IMR-90 (cell line): Measurements from ENCODE around the gene WARS2. TPM values are rescaled to one million over a fixed set of nuclear protein-coding genes. Genes with fewer than 3 reads are reported as not detected.

Experiments used
- ATAC-seq: fragments of 200-7000 bp; cut with Tn5 transposase; 2 replicates; pipeline ENCODE4 v1.9.1; 2020; ENCODE audit warnings: low read depth, mild to moderate bottlenecking, moderate library complexity
- BruUV-seq: library from RNA; stranded (reverse); fragments of 400-500 nt; replicated peaks from 2 replicates; lab custom pipeline; 2021; lab: Mats Ljungman, UMichigan
- CTCF ChIA-PET: fragments of 300-600 bp; formaldehyde crosslinking; extraction: SDS; loops from one replicate; lab custom pipeline; 2021; ENCODE audit warnings: antibody characterized with exemption; lab: Yijun Ruan, JAX
- POLR2A ChIA-PET: fragments of 300-600 bp; sonication (Branson Sonifier 250); formaldehyde crosslinking; loops from one replicate; lab custom pipeline; 2022; ENCODE audit warnings: antibody characterized with exemption; ENCODE audit not compliant: unreplicated experiment; lab: Charles Lee
- DNase-seq: peaks from one replicate; pipeline ENCODE4 v3.0.0; 2013
- H2AFZ ChIP-seq: replicated peaks from 2 replicates; pipeline ENCODE3; 2013; ENCODE audit warnings: low read length, mild to moderate bottlenecking; ENCODE audit not compliant: poor library complexity
- H2AK5ac ChIP-seq: 2 replicates; pipeline ENCODE4 v1.6.1; 2013; ENCODE audit warnings: low read depth, low read length, inconsistent platforms
- H2AK9ac ChIP-seq: replicated peaks from 2 replicates; pipeline ENCODE3; 2013; ENCODE audit warnings: mild to moderate bottlenecking, low read depth, low read length, moderate library complexity; ENCODE audit not compliant: poor library complexity
- H2BK120ac ChIP-seq: 2 replicates; pipeline ENCODE4 v1.6.1; 2013; ENCODE audit warnings: low read depth, low read length, inconsistent platforms
- H2BK15ac ChIP-seq: 3 replicates; pipeline ENCODE4 v1.6.1; 2013; ENCODE audit warnings: low read depth, low read length, inconsistent platforms
- H2BK20ac ChIP-seq: 2 replicates; pipeline ENCODE4 v1.6.1; 2013; ENCODE audit warnings: low read depth, mild to moderate bottlenecking, inconsistent platforms, low read length, moderate library complexity
- H2BK5ac ChIP-seq: 2 replicates; pipeline ENCODE4 v1.6.1; 2013; ENCODE audit warnings: mild to moderate bottlenecking, low read depth, low read length, inconsistent platforms; ENCODE audit not compliant: poor library complexity, severe bottlenecking
- H3K14ac ChIP-seq: replicated peaks from 2 replicates; pipeline ENCODE4 v1.6.1; 2013; ENCODE audit warnings: low read depth, low read length, inconsistent platforms
- H3K18ac ChIP-seq: 2 replicates; pipeline ENCODE4 v1.6.1; 2013; ENCODE audit warnings: low read depth, low read length, control low read depth
- H3K23ac ChIP-seq: 2 replicates; pipeline ENCODE4 v1.6.1; 2013; ENCODE audit warnings: low read depth, low read length, inconsistent platforms
- H3K27ac ChIP-seq: 2 replicates; pipeline ENCODE4 v1.5.1; 2013; ENCODE audit warnings: mild to moderate bottlenecking, control low read depth, low read length; ENCODE audit not compliant: insufficient read depth
- H3K27me3 ChIP-seq: 2 replicates; pipeline ENCODE4 v1.6.1; 2013; ENCODE audit warnings: low read length; ENCODE audit not compliant: control insufficient read depth, insufficient read depth
- H3K36me3 ChIP-seq: 2 replicates; pipeline ENCODE4 v1.6.1; 2013; ENCODE audit warnings: low read length, mixed read lengths; ENCODE audit not compliant: control insufficient read depth, insufficient read depth
- H3K4ac ChIP-seq: 2 replicates; pipeline ENCODE4 v1.6.1; 2013; ENCODE audit warnings: low read depth, low read length, inconsistent platforms
- H3K4me1 ChIP-seq: 2 replicates; pipeline ENCODE4 v1.6.1; 2013; ENCODE audit warnings: low read length, mixed read lengths; ENCODE audit not compliant: control insufficient read depth, insufficient read depth
- H3K4me2 ChIP-seq: 2 replicates; pipeline ENCODE4 v1.6.1; 2013; ENCODE audit warnings: low read depth, mild to moderate bottlenecking, control low read depth, low read length, moderate library complexity
- H3K4me3 ChIP-seq: 2 replicates; pipeline ENCODE4 v1.5.1; 2013; ENCODE audit warnings: low read depth, mild to moderate bottlenecking, control low read depth, low read length, moderate library complexity; ENCODE audit not compliant: insufficient read depth
- H3K56ac ChIP-seq: 2 replicates; pipeline ENCODE4 v1.6.1; 2013; ENCODE audit warnings: low read length, inconsistent platforms; ENCODE audit not compliant: insufficient read depth; ENCODE audit errors: extremely low read depth
- H3K79me1 ChIP-seq, 2 experiments: 2 replicates each; pipeline ENCODE4 v1.6.1; 2013; ENCODE audit warnings: low read length in 2 of 2, inconsistent platforms in 1 of 2, low read depth in 1 of 2
- H3K9ac ChIP-seq: 2 replicates; pipeline ENCODE4 v1.6.1; 2013; ENCODE audit warnings: low read depth, low read length, control low read depth
- H3K9me1 ChIP-seq: 2 replicates; pipeline ENCODE4 v1.6.1; 2013; ENCODE audit warnings: low read length, inconsistent platforms; ENCODE audit not compliant: insufficient read depth
- H3K9me3 ChIP-seq: 2 replicates; pipeline ENCODE4 v1.6.1; 2013; ENCODE audit warnings: low read length; ENCODE audit not compliant: control insufficient read depth, insufficient read depth
- H4K20me1 ChIP-seq: 2 replicates; pipeline ENCODE4 v1.6.1; 2013; ENCODE audit warnings: low read length, inconsistent platforms; ENCODE audit not compliant: insufficient read depth
- H4K5ac ChIP-seq: 2 replicates; pipeline ENCODE4 v1.6.1; 2013; ENCODE audit warnings: mild to moderate bottlenecking, low read depth, low read length, control low read depth
- H4K8ac ChIP-seq, 2 experiments: 2 replicates each; pipeline ENCODE4 v1.6.1; 2013; ENCODE audit warnings: low read depth in 2 of 2, low read length in 2 of 2, control low read depth in 1 of 2, inconsistent platforms in 1 of 2
- H4K91ac ChIP-seq: 2 replicates; pipeline ENCODE4 v1.6.1; 2013; ENCODE audit warnings: low read depth, low read length, inconsistent platforms; ENCODE audit not compliant: insufficient read depth
- ELK1 ChIP-seq: fragments of 150-350 bp; IDR thresholded peaks from 2 replicates; pipeline ENCODE4 v1.6.1; 2016; ENCODE audit warnings: low read depth, mild to moderate bottlenecking, low read length, moderate library complexity, borderline replicate concordance
- MAFK ChIP-seq: IDR thresholded peaks from 2 replicates; pipeline ENCODE4 v1.6.1; 2012; ENCODE audit warnings: low read depth, low read length, improper control_type of control experiment
- WGBS, 2 experiments: methylation state at CpG; one replicate each; pipeline versions ENCODE4 v1.1.5 to v1.1.7; 2013; ENCODE audit warnings: missing lambda C conversion rate in 2 of 2; ENCODE audit not compliant: insufficient read length in 1 of 2; ENCODE audit errors: extremely low coverage in 2 of 2; 5-methylcytosine and 5-hydroxymethylcytosine counted together
- dilution Hi-C: fragments of 300-500 bp; cut with HindIII; formaldehyde crosslinking; loops from one replicate; pipeline ENCODE4 v1.14.3; 2018; ENCODE audit warnings: low sequenced_read_pairs; ENCODE audit not compliant: unreplicated experiment
- in situ Hi-C: fragments of 300-500 bp; cut with MboI; formaldehyde crosslinking; loops from 3 replicates; pipeline ENCODE4 v1.14.3; 2019; ENCODE audit warnings: low sequenced_read_pairs, inconsistent platforms, mixed read lengths
- intact Hi-C: fragments of 100-400 bp; cut with micrococcal nuclease; formaldehyde crosslinking; loops from 2 replicates; pipeline ENCODE4 v1.10.0; 2022
- polyA plus RNA-seq, 3 experiments: library from polyadenylated mRNA; depleted of rRNA; stranded (reverse); fragments of >200 nt; gene quantifications; 2 replicates each; pipeline ENCODE4 v1.2.3, GENCODE V29; 2012; ENCODE audit warnings: low replicate concordance in 1 of 3
- total RNA-seq: library from RNA; depleted of rRNA; stranded (reverse); fragments of >200 nt; gene quantifications from 2 replicates; pipeline ENCODE4 v1.2.3, GENCODE V29; 2012

WARS2 gene
- total and polyA plus RNA-seq, 2 of the 4 experiments (the other 2 are of a cell fraction), result 5.7 to 20.3 TPM

GRCh38 chr1:119125874-119126273 lies 14.6 kb downstream of the WARS2 start:
- CTCF ChIA-PET, result interaction anchor here (0.6 kb wide), 2 partner anchors 11 to 777 kb away, joined by 3 to 4 read pairs; no protein-coding TSS in a partner anchor
- Histone ChIP-seq H3K9me3 (no peaks in the 10 kb centered on the region), H3K14ac (no peak overlapping the region), H3K9me1 (no peaks in the 10 kb centered on the region), H3K18ac (no peak overlapping the region), H3K4me3 (no peak overlapping the region), H2BK120ac (no peak overlapping the region), H2AK9ac (no peak overlapping the region), H3K4me1 (no peaks in the 10 kb centered on the region), H4K8ac (no peak overlapping the region), H3K36me3 (no peaks in the 10 kb centered on the region), H4K20me1 (no peaks in the 10 kb centered on the region), H2BK5ac (no peak overlapping the region), H2AK5ac (no peak overlapping the region), H4K5ac (no peak overlapping the region), H3K27ac (no peak overlapping the region), H3K27me3 (no peaks in the 10 kb centered on the region), H4K91ac (no peak overlapping the region), H2BK15ac (no peak overlapping the region), H3K4ac (no peak overlapping the region), H3K56ac (no peak overlapping the region), H2AFZ (no peak overlapping the region), H2BK20ac (no peak overlapping the region), H3K23ac (no peak overlapping the region), H3K9ac (no peak overlapping the region), H3K4me2 (no peak overlapping the region), H3K79me1 (peaks cover 5 to 6% of the 10 kb centered on the region in 2 experiments; a peak in 2 of 4 replicates)
- DNase-seq (no peak), ATAC-seq (no peak)
- WGBS, 2 experiments, result 100% methylated on average over 1 of the region's 1 CpG; no CpG with 5 or more reads in 1 of the 2 experiments
- POLR2A ChIA-PET, result no interaction called here
- dilution Hi-C loops, result no loop called here
- peak; percentile 90 for TF ChIP-seq MAFK
- no peak for TF ChIP-seq ELK1
- in situ Hi-C loops, result no loop called here
- no TSS peak for BruUV-seq
- intact Hi-C loops, result no loop called here
